Vagina (tissue), 2 donors: ENCODE data around the gene MLH3.

Experiments
- POLR2A ChIP-seq, 2 donors: fragments of 450-650 bp; IDR thresholded peaks; one replicate each; pipeline ENCODE4 v1.6.1; 2017; ENCODE audit warnings: antibody characterized with exemption in 2 of 2, mild to moderate bottlenecking in 2 of 2, moderate library complexity in 2 of 2
- POLR2AphosphoS5 ChIP-seq, 2 donors: sonication (generic); formaldehyde crosslinking; IDR thresholded peaks; one replicate each; pipeline ENCODE4 v1.9.0; 2017; ENCODE audit warnings: antibody characterized with exemption in 2 of 2, mild to moderate bottlenecking in 2 of 2, low read depth in 1 of 2; ENCODE audit not compliant: insufficient read depth in 1 of 2
- TF ChIP-seq, protein P1 (sequence below), 3 experiments: fragments of 450-650 bp in 2 of 3; fragments of 200-600 bp in 1 of 3; sonication (generic) in 1 of 3; IDR thresholded peaks; one replicate each; pipeline ENCODE4 v1.5.1; 2017 to 2019; ENCODE audit warnings: antibody characterized with exemption in 3 of 3, mild to moderate bottlenecking in 2 of 3, moderate library complexity in 2 of 3

DNA sequence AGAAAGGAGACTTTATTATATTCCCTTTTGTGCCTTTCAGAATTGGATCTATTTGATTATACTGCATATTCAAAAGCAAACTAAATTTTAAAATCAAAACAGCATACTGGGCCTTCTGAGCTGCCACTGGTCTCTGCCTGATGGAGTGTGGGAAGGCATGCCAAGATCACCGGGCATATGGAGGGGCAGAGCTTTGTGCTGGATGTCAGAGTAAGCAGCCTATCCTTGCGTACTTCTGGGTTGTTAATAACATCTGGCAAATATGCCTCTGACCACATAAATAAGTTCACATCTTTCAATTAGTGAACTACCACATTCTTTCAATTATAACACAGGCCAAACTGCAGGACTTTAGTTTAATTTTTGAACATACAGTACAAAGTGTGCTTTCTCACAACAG is 18.3 kb downstream of the MLH3 start:
- TF ChIP-seq POLR2AphosphoS5 (IDR thresholded peaks at IDR 0.05; ENCODE audit: insufficient read depth in 1 of 2, low read depth in 1 of 2) (no peak), POLR2A (IDR thresholded peaks at IDR 0.05) (no peak)
- TF ChIP-seq, protein P1, sequence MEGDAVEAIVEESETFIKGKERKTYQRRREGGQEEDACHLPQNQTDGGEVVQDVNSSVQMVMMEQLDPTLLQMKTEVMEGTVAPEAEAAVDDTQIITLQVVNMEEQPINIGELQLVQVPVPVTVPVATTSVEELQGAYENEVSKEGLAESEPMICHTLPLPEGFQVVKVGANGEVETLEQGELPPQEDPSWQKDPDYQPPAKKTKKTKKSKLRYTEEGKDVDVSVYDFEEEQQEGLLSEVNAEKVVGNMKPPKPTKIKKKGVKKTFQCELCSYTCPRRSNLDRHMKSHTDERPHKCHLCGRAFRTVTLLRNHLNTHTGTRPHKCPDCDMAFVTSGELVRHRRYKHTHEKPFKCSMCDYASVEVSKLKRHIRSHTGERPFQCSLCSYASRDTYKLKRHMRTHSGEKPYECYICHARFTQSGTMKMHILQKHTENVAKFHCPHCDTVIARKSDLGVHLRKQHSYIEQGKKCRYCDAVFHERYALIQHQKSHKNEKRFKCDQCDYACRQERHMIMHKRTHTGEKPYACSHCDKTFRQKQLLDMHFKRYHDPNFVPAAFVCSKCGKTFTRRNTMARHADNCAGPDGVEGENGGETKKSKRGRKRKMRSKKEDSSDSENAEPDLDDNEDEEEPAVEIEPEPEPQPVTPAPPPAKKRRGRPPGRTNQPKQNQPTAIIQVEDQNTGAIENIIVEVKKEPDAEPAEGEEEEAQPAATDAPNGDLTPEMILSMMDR (IDR thresholded peaks at IDR 0.05), result no peak
